Left forelimb (tissue), 1 donor: Measurements from ENCODE around the gene JPH3.
"Not testable (repeated sequence)": the region's sequence is repeated elsewhere in the genome, so short reads cannot be mapped to it uniquely, and the experiment has no call there.

Experiments used
- DNase-seq: peaks from one replicate; pipeline ENCODE4 v3.0.0-alpha.2; 2018; ENCODE audit warnings: low spot score

The JPH3 gene

GRCh38 chr16:87715231-87715630 lies 112.9 kb downstream of the JPH3 start:
- DNase-seq = no peak

GRCh38 chr16:87715658-87716057 lies 113.3 kb downstream of the JPH3 start:
- no peak for DNase-seq

- DNase-seq = not testable (repeated sequence)
Measured at GRCh38 chr16:87718831-87719230, 116.5 kb downstream of the JPH3 start.

- DNase-seq = no peak
Measured at GRCh38 chr16:87720446-87720845, 118.1 kb downstream of the JPH3 start.

GRCh38 chr16:87721622-87722585 lies 119.6 kb downstream of the JPH3 start:
- DNase-seq = no peak

- DNase-seq = no peak
Measured at GRCh38 chr16:87722590-87723225, 120.4 kb downstream of the JPH3 start.

- peak; percentile 75 for DNase-seq
Measured at GRCh38 chr16:87723226-87723623, 120.9 kb downstream of the JPH3 start.

- no peak for DNase-seq
Measured at GRCh38 chr16:87724490-87725291, 122.4 kb downstream of the JPH3 start.

GRCh38 chr16:87725596-87726235 lies 123.4 kb downstream of the JPH3 start:
- DNase-seq = no peak

GRCh38 chr16:87726577-87726976 lies 124.3 kb downstream of the JPH3 start:
- DNase-seq = not testable (repeated sequence)

GRCh38 chr16:87727346-87727745 lies 125.0 kb downstream of the JPH3 start:
- no peak for DNase-seq

- no peak for DNase-seq
Measured at GRCh38 chr16:87728026-87728425, 125.7 kb downstream of the JPH3 start.

- DNase-seq = no peak
Measured at GRCh38 chr16:87729266-87729954, 127.1 kb downstream of the JPH3 start.

GRCh38 chr16:87731607-87732006 lies 129.3 kb downstream of the JPH3 start:
- no peak for DNase-seq

GRCh38 chr16:87733190-87733589 lies 130.9 kb downstream of the JPH3 start:
- DNase-seq = no peak

GRCh38 chr16:87734644-87735043 lies 132.3 kb downstream of the JPH3 start:
- DNase-seq = no peak

GRCh38 chr16:87735270-87736007 lies 133.1 kb downstream of the JPH3 start:
- DNase-seq = no peak

- no peak for DNase-seq
Measured at GRCh38 chr16:87736008-87736382, 133.7 kb downstream of the JPH3 start.

- DNase-seq = no peak
Measured at GRCh38 chr16:87739801-87740200, 137.5 kb downstream of the JPH3 start.

- DNase-seq = no peak
Measured at GRCh38 chr16:87740441-87740840, 138.1 kb downstream of the JPH3 start.
